GM18526 (cell line): ENCODE data around the gene MEF2C.

Experiments
- POLR2A ChIP-seq: IDR thresholded peaks from 3 replicates; pipeline ENCODE4 v1.6.1; 2011; ENCODE audit not compliant: insufficient read length; ENCODE audit errors: extremely low read depth

The MEF2C gene

DNA sequence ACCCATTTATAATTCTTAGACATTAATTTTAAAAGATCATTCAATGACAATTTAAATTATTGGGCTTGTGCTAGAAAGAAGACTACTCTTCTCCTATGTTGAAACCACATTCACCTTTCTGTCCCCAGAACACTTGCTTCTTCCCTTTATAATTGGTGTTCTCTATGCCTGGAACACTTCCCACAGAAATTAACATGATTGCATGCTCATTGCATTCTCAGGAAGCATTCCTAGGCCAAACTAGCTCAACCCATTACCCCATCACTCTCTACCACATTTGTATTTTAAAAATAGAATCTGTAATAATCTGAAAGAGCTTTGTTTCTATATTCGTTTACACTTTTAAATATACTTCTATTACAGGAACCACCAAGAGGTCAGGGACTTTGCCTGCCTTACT is 184.7 kb downstream of the MEF2C start:
- no peak for TF ChIP-seq POLR2A

DNA sequence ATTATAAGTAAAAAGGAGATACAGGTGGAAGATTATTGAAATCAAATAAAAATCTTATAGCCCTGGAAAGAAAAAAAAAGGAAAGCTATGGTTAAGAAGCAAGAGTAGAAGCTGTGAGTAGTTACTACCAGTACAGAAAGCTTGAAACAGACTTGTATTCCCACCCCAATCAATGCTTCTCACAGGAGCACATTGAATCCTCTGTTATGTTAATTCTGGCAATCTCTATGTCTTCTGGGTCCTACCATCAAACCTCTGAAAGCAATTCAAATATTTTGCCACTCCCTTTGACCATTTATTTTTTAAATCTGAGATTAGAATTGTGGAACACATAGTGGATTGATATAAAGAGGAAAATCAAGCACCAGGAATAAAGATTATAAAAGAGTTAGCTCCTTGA is 186.5 kb downstream of the MEF2C start:
- no peak for TF ChIP-seq POLR2A

DNA sequence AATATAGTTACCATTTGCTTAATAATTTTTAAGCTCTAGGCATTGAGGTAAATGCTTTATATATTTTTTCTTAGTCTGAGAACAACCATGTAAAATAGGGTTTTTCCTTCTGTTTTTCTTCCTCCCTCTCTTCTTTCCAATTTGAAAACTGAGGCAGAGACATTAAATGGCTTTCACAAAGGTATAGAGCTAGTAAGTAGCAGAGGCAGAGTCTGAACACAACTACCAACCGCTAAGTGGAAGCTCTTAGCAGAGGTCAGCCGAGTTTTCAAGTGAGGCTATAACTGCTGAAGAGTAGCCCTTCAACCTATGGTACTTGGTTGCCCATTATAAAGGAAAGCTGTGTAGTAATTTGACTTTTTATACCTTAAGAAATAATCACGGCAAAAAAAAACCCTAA is 187.1 kb downstream of the MEF2C start:
- TF ChIP-seq POLR2A, result no peak

DNA sequence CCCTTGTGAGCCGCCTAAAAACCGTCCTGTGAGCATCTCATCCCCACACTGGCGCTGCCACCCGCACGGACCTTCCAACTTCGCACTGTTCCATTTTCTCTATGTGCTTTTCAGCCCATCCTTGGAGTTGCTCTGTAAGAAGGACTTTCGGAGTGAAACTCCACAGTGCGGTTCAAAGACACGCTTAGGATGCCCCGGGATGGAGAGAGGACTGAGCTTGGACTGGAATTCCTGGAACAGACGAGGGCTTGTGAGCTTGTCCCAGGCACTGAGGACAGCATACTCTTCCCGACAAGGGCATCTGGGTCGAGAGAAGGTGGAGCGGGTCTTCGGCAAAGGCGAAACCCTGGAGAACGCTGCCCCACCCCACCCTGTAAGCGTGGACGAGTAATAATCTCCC is 187.8 kb downstream of the MEF2C start:
- no peak for TF ChIP-seq POLR2A

DNA sequence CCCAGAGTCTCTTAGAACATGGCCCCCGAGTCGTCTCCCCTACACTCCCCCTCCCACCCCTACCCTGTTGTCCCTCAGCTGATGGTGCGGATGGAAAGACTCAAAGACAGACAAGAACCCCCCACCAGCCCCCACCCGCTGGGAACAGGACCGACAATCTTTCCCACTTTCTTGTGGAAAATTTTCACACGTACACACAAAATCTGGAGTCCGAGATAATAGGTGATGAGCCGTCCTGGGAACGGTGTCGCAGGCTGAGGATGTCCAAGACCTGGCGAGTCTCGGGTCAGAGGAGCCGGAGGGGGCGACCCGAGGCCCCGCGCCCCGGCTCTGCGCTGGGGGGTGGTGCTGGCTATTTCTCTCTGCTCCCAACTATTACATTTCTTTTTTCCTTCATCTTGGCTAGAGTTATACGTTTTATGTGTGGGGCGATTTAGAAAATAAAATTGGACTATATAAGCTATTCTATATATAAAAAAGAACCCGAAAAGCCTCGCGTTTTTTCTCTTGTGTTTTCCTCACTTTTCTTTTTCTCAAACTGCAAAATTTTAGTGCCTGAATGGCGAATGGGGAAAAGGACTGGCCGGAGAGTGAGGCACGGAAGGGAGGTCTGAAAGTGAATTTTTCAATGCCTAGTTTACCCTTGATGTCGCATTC is 188.8 kb downstream of the MEF2C start:
- TF ChIP-seq POLR2A, result no peak

DNA sequence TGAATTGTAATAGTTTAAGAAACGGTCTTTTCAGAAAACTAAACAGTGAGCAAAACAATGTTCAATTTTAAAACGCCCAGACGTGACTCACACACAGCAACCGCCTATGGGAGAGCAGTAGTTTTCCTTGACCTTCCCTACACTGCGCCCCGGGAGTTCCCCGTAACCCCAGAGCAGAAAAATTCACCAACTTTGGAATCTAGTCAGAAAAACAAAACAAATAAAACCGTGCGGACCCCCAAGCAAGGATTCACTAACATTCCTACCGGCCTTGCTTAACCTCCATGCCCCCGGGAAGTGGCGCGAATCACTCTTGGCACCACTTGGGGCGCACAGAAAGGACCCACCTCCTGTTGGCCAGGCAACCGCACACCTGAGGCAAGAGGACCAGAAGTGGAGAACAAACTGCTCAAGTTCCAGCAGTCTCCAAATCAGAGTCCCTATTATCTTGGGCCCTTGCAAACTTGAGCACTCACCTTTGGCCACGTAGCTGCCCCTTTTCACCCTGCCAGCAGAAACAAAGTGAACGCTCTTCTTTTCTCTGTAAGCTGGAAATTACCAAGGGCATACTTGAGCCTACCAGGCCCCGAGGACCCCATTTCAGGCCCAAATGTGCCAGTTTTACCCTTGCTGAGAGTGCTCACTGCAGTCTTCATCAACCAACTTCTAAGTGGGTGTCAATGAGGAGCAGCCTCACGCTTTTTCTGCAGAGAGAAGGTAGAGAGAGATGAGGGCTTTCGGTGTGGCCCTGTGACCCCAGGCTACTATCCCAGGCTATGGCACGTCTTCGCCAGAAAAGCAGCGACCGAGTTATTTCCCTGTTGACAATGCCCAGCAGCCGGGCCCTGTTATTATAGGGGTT is 189.7 kb downstream of the MEF2C start:
- TF ChIP-seq POLR2A, result no peak

DNA sequence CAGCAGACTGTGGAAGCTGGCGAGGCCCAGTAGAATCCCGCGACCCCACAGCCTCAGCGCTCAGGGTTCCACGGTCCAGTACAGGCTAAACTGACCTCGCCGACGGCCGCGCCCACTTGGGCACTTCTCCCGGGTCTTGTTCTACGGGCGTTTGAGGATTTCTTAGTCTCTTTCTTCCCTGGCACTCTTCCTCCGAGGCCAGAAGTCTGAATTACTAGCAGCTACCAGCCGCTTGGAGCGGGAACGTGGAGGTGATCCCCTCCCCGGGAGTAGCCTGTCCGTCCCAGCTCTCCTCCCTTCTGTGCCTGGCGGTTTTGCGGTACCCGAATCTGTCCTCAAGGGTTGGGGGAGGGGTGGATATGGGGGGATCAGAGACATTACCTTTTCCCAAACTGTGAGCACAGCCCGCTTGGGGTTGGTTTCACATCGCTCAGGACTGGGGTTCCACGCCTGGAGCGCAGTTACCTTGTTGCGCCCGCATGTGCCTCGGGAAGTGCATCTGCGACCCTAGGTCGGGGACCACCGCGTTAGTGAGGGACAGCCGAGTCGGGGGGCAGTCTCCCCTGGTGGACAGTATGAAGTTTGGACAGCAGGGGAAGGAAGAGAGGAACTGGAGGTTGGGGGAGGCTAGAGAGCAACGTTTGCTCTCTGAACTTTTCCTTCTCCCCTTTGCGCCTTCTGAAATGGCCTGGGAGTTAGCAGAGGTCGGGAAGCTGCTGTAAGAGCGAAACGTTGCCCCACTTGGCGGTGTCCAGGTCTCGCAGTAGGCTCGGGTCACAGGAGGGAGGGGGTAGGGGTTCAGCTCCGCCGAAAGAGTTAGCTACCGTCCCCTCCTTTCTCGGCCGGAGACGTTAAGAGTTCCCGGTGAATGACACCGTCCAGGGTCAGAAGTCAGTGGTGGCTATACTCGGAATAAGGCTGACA is 190.8 kb downstream of the MEF2C start:
- no peak for TF ChIP-seq POLR2A

DNA sequence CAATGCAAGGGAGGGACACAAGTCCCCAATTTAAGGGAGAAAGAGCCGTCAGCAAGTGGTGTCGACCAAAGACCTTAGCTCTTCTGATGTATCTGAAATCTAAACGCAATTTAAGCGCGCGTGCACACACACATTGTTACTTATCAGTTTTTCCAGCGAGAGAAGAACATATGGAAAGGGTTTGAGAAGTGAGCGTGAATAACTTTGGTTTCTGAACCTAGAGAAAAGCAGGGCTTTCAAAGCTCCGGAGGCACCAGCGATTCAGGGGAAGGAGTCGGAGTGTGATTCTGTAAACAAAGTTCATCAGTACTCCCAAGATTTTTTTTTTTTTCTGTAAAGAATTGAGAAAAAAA is 191.8 kb downstream of the MEF2C start:
- no peak for TF ChIP-seq POLR2A

DNA sequence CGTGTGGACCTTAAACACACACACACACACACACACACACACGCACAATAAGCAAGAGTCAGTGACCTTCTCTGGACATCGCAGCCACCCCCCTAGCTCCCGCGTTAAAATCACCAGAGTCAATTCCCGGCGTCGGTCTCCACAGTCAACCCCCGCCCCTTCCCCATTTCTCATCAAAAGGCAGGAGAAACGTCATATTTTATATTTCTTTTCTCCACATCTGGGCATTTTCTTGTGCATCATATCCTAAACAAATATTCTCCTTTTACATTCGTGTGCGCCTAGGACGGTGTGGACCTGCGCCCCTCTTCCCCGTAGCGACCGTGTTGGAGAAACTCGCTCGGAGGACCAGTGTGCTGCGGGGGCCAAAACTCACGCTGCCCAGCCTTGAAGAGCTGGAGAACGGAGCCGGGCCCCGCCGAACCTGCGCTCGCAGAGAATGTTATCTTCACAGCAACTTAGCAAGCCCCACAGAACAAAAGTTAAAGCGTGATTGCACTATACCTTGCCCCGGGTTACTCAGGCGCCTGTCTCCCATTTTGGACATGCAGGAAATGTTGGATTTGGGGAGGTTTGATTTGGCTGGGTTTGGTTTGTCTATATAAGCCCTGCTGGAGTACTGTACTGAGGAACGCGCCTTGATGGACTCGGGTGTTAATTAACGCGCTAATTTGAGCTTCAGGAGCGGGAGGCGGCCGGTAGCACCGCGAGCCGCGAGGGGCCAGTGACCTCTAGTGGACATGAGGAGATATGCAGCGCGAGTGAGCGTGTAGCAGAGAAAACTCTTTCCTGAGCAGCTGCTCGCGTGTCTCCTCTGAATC is 192.4 kb downstream of the MEF2C start:
- TF ChIP-seq POLR2A, result no peak

DNA sequence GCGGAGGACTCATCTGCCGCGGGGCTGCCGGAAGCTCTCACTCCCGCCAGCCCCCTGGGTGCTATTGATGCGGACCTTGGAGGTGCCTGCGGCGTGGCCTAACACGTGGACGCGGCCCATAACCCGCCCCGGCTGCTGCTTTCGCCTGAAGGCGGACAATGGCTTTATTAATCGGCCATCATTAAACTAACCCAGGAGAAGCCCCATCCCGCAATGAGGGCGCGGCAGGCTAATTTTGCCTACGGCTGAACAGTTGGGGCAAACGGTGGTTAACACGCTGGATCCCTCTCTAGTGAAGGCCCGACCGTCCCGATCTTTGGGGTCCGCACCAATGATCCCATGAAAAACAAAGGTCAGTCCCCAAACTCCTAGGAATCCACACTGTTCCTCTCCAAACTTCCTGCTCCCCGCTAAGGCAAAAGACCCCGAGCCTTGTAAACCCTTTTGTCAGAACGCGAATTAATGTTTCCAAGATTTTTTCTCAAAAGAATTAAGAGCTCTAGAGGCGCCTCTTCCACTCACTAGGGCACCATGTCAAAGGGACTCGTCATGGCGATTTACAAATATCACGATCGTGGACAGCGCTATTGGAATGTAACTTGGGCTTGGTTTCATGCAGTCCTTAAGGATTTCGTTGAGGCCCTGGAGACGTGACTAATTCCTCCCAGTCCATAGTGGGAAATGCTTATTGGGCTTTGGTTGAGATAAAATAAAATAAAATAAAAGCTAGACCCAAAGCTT is 193.1 kb downstream of the MEF2C start:
- TF ChIP-seq POLR2A, result no peak

DNA sequence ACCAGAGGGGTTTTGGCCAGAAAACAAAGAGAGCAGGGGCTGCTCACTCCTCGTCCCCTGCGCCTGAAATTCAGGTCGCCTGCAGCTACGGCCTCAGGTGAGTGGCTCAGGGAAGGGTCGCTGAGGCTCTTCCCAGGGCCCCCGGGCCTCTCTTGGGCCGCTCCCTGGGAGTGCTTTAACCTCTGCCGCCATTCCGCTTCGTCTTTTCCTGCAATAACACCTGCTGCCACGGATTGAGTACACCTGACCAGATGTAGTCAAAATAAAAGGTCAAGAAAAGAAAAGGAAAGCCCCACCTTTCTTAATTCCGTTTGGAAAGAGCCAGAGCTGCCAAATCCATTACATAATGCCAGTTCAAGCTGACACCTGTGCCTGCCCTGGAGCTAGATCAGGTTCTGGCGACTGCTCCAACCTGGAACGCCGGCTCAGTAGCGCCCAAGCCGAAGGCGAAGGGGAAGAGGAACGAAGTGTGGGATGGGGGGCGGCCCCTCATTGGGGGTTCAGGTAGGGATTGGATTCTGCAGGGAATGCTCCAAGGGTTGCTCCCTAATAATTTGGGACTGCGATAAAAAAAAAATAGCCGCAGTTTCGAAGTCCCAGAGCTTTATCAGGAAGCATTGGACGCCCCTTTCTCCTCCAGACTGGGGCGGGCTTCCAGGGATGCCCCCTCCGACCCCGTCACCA is 193.9 kb downstream of the MEF2C start:
- TF ChIP-seq POLR2A, result no peak

DNA sequence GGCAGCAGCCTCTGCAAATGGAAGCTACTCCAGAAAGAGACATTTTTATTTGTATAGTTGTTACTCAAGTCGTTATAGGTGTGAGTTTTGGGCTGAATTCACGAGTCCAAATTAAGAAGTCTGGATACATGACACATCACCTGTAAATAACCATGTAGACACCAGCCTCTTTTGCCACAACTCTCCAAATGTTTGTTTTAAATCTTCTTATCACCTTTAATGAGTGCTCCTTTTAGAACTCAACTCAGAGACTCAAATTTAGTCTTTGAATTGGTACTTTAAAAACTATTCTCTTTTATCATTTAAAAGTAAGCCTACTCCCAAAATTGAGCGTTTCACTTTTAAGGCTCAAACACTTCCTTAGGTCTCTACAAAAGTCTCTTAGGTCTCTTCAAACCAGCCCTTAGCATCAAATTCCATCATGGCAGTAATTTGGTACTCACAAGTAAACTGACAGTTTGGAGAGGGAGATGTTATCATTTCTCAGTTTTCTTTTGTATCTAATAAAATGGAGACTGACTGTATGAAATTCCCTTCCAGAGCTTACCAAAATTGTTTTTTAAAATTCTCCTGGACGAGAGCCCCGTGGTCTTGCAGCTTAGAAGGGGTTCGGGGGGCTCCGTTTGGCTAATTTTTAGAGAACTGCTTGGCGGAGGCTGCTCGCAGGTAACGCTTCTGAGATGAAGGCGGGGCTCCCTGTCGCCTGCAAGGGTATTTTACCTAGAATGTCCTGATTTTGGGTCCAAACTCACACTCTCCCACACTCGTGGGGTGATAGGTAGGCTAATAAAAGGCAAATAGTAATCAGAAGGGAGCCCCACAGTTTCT is 194.6 kb downstream of the MEF2C start:
- no peak for TF ChIP-seq POLR2A
